GM12878 (cell line): Measurements from ENCODE around the gene TMEM182.

ENCODE experiments used
- BHLHE40 ChIP-seq, 2 experiments: fragments of 450-650 bp in 1 of 2; IDR thresholded peaks; 2 replicates each; pipeline ENCODE4 v1.6.1; 2011 to 2017; ENCODE audit warnings: low read depth in 2 of 2, borderline replicate concordance in 1 of 2, improper control_type of control experiment in 1 of 2, low read length in 1 of 2, mild to moderate bottlenecking in 1 of 2
- EP300 ChIP-seq, 2 experiments: fragments of 150-350 bp in 1 of 2; IDR thresholded peaks; 2 replicates each; pipeline ENCODE4 v1.6.1; 2011 to 2012; ENCODE audit warnings: low read depth in 2 of 2, low read length in 2 of 2, borderline replicate concordance in 1 of 2, improper control_type of control experiment in 1 of 2, inconsistent platforms in 1 of 2; ENCODE audit not compliant: control insufficient read depth in 1 of 2
- GABPA ChIP-seq: IDR thresholded peaks from 2 replicates; pipeline ENCODE4 v1.6.1; 2014; ENCODE audit warnings: antibody characterized with exemption, low read depth, mild to moderate bottlenecking, inconsistent platforms
- POLR2A ChIP-seq: IDR thresholded peaks from 2 replicates; pipeline ENCODE4 v1.6.1; 2011; ENCODE audit warnings: low read depth, mild to moderate bottlenecking, low read length
- TF ChIP-seq, protein P1 (sequence below), 3 experiments: IDR thresholded peaks in 2 of 3; conservative IDR thresholded peaks in 1 of 3; 2 replicates each; pipeline ENCODE4 v1.5.1; 2011; ENCODE audit warnings: low read depth in 3 of 3, low read length in 3 of 3, mild to moderate bottlenecking in 3 of 3, control low read depth in 2 of 3, moderate library complexity in 2 of 3, inconsistent platforms in 1 of 3, mixed read lengths in 1 of 3; ENCODE audit not compliant: control insufficient read depth in 2 of 3, insufficient read depth in 1 of 3; ENCODE audit errors: extremely low read depth in 1 of 3

DNA sequence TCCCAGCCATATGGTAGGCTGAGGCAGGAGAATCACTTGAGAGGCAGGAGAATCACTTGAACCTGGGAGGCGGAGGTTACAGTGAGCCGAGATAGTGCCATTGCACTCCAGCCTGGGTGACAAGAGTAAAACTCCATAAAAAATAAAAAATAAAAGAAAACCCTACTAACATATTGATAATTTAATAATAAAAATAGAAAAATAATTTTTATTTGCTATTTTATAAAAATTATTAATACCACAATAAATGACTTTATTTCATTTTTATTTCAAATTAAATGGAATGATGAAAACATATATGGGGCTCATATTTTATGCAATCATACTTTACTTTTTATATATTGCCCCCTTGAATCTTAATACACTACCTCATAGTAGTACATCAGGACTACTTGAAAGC lies 20.4 kb downstream of the TMEM182 start:
- TF ChIP-seq EP300 (IDR thresholded peaks at IDR 0.05; ENCODE audit: borderline replicate concordance in 1 of 2, control insufficient read depth in 1 of 2, low read depth in 2 of 2, low read length in 2 of 2) (no peak), BHLHE40 (IDR thresholded peaks at IDR 0.05; ENCODE audit: borderline replicate concordance in 1 of 2, low read depth in 2 of 2, low read length in 1 of 2) (no peak), POLR2A (no peak), GABPA (no peak)
- TF ChIP-seq, protein P1, sequence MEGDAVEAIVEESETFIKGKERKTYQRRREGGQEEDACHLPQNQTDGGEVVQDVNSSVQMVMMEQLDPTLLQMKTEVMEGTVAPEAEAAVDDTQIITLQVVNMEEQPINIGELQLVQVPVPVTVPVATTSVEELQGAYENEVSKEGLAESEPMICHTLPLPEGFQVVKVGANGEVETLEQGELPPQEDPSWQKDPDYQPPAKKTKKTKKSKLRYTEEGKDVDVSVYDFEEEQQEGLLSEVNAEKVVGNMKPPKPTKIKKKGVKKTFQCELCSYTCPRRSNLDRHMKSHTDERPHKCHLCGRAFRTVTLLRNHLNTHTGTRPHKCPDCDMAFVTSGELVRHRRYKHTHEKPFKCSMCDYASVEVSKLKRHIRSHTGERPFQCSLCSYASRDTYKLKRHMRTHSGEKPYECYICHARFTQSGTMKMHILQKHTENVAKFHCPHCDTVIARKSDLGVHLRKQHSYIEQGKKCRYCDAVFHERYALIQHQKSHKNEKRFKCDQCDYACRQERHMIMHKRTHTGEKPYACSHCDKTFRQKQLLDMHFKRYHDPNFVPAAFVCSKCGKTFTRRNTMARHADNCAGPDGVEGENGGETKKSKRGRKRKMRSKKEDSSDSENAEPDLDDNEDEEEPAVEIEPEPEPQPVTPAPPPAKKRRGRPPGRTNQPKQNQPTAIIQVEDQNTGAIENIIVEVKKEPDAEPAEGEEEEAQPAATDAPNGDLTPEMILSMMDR (IDR thresholded peaks at IDR 0.05 in 2 of 3, conservative IDR thresholded peaks at IDR 0.05 in 1 of 3; ENCODE audit: control insufficient read depth in 2 of 3, extremely low read depth in 1 of 3, insufficient read depth in 1 of 3, low read depth in 3 of 3, low read length in 3 of 3), result no peak
